Skeletal muscle cell (primary cell): ENCODE measurements around the gene MYT1.
"Not testable (repeated sequence)": the region's sequence is repeated elsewhere in the genome, so short reads cannot be mapped to it uniquely, and the experiment has no call there.

ENCODE experiments used
- DNase-seq: peaks from one replicate; pipeline ENCODE4 v3.0.0-alpha.2; 2010; ENCODE audit warnings: low read depth
- H3K4me3 ChIP-seq: 2 replicates; pipeline ENCODE4 v1.5.1; 2011; ENCODE audit warnings: low read depth, mild to moderate bottlenecking, control low read depth, low read length, moderate library complexity

MYT1 gene

GRCh38 chr20:64186071-64186598, 21.9 kb downstream of the MYT1 start:
- DNase-seq, result no peak
- H3K4me3 ChIP-seq, result no peak overlapping the region

- not testable (repeated sequence) for H3K4me3 ChIP-seq, DNase-seq
Measured at GRCh38 chr20:64187213-64187612, 23.0 kb downstream of the MYT1 start.

- no peak overlapping the region for H3K4me3 ChIP-seq
- DNase-seq, result no peak
Measured at GRCh38 chr20:64188091-64188490, 23.8 kb downstream of the MYT1 start.

GRCh38 chr20:64188682-64189529, 24.7 kb downstream of the MYT1 start:
- no peak for DNase-seq
- no peak overlapping the region for H3K4me3 ChIP-seq

GRCh38 chr20:64189530-64189966, 25.3 kb downstream of the MYT1 start:
- no peak overlapping the region for H3K4me3 ChIP-seq
- DNase-seq, result no peak

- no peak for DNase-seq
- no peak overlapping the region for H3K4me3 ChIP-seq
Measured at GRCh38 chr20:64189986-64190385, 25.7 kb downstream of the MYT1 start.

GRCh38 chr20:64191002-64191401, 26.8 kb downstream of the MYT1 start:
- no peak for DNase-seq
- no peak overlapping the region for H3K4me3 ChIP-seq

GRCh38 chr20:64192406-64192805, 28.2 kb downstream of the MYT1 start:
- DNase-seq, result no peak

GRCh38 chr20:64193058-64193457, 28.8 kb downstream of the MYT1 start:
- H3K4me3 ChIP-seq, result no peak overlapping the region
- DNase-seq, result no peak

More at GRCh38 chr20:64192406-64192805, 28.2 kb downstream of the MYT1 start:
- no peak overlapping the region for H3K4me3 ChIP-seq

- no peak overlapping the region for H3K4me3 ChIP-seq
- no peak for DNase-seq
Measured at GRCh38 chr20:64194269-64194668, 30.0 kb downstream of the MYT1 start.

- no peak overlapping the region for H3K4me3 ChIP-seq
- DNase-seq, result no peak
Measured at GRCh38 chr20:64196309-64196708, 32.1 kb downstream of the MYT1 start.

- DNase-seq, result no peak
- H3K4me3 ChIP-seq, result no peak overlapping the region
Measured at GRCh38 chr20:64196847-64197306, 32.6 kb downstream of the MYT1 start.

GRCh38 chr20:64198347-64198746, 34.1 kb downstream of the MYT1 start:
- no peak overlapping the region for H3K4me3 ChIP-seq
- no peak for DNase-seq

GRCh38 chr20:64199395-64199794, 35.1 kb downstream of the MYT1 start:
- DNase-seq, result no peak
- H3K4me3 ChIP-seq, result no peak overlapping the region

- H3K4me3 ChIP-seq, result no peak overlapping the region
- DNase-seq, result no peak
Measured at GRCh38 chr20:64200740-64201139, 36.5 kb downstream of the MYT1 start.

- H3K4me3 ChIP-seq, result no peak overlapping the region
- DNase-seq, result no peak
Measured at GRCh38 chr20:64201653-64202052, 37.4 kb downstream of the MYT1 start.

- H3K4me3 ChIP-seq, result no peak overlapping the region
- no peak for DNase-seq
Measured at GRCh38 chr20:64203037-64203777, 39.0 kb downstream of the MYT1 start.

GRCh38 chr20:64205611-64206026, 41.4 kb downstream of the MYT1 start:
- no peak overlapping the region for H3K4me3 ChIP-seq

GRCh38 chr20:64206614-64207013, 42.4 kb downstream of the MYT1 start:
- DNase-seq, result no peak
- H3K4me3 ChIP-seq, result no peak overlapping the region

More at GRCh38 chr20:64205611-64206026, 41.4 kb downstream of the MYT1 start:
- DNase-seq, result no peak
